Loucy (cell line): ENCODE results near the gene SLC44A2.

Experiments used
- H2AFZ ChIP-seq: fragments of 200-600 bp; sonication (generic); 2 replicates; pipeline ENCODE4 v1.6.0; 2016; ENCODE audit warnings: antibody characterized with exemption, mild to moderate bottlenecking, low read length, moderate library complexity
- H3F3A ChIP-seq: fragments of 200-600 bp; 2 replicates; pipeline ENCODE4 v1.6.0; 2016; ENCODE audit warnings: antibody characterized with exemption, low read depth, mild to moderate bottlenecking
- H3K27me3 ChIP-seq: fragments of 200-600 bp; sonication (generic); 2 replicates; pipeline ENCODE4 v1.6.1; 2014; ENCODE audit warnings: low read length, mild to moderate bottlenecking; ENCODE audit not compliant: insufficient read depth, poor library complexity, severe bottlenecking
- H3K36me3 ChIP-seq: fragments of 200-600 bp; sonication (generic); 2 replicates; pipeline ENCODE4 v1.6.1; 2016; ENCODE audit warnings: low read length; ENCODE audit not compliant: insufficient read depth
- H3K4me1 ChIP-seq: fragments of 200-600 bp; sonication (generic); 2 replicates; pipeline ENCODE4 v1.5.1; 2014; ENCODE audit warnings: low read length, mild to moderate bottlenecking; ENCODE audit not compliant: insufficient read depth, poor library complexity, severe bottlenecking
- H3K4me2 ChIP-seq: fragments of 200-600 bp; sonication (generic); 2 replicates; pipeline ENCODE4 v1.6.0; 2014; ENCODE audit warnings: antibody characterized with exemption, low read length, low read depth, mild to moderate bottlenecking; ENCODE audit not compliant: poor library complexity, severe bottlenecking
- H3K4me3 ChIP-seq: fragments of 200-600 bp; sonication (generic); 2 replicates; pipeline ENCODE4 v1.5.1; 2014; ENCODE audit warnings: low read length, mild to moderate bottlenecking, mixed read lengths; ENCODE audit not compliant: poor library complexity, severe bottlenecking
- H3K79me2 ChIP-seq: fragments of 200-600 bp; sonication (generic); 2 replicates; pipeline ENCODE4 v1.6.1; 2014; ENCODE audit warnings: low read length; ENCODE audit not compliant: insufficient read depth
- H3K9ac ChIP-seq: fragments of 200-600 bp; sonication (generic); 2 replicates; pipeline ENCODE4 v1.6.0; 2014; ENCODE audit warnings: mild to moderate bottlenecking, low read depth, low read length, moderate library complexity; ENCODE audit not compliant: poor library complexity, severe bottlenecking
- H3K9me2 ChIP-seq: fragments of 200-600 bp; sonication (generic); replicated peaks from 2 replicates; pipeline ENCODE4 v1.6.1; 2016; ENCODE audit warnings: low read depth, low read length, mixed read lengths
- H3K9me3 ChIP-seq: fragments of 200-600 bp; sonication (generic); 2 replicates; pipeline ENCODE4 v1.6.1; 2014; ENCODE audit warnings: mild to moderate bottlenecking, antibody characterized with exemption, low read length, low read depth; ENCODE audit not compliant: insufficient read depth
- H4K20me1 ChIP-seq: fragments of 200-600 bp; sonication (generic); 2 replicates; pipeline ENCODE4 v1.6.0; 2014; ENCODE audit warnings: antibody characterized with exemption, low read length, mild to moderate bottlenecking; ENCODE audit not compliant: insufficient read depth, poor library complexity, severe bottlenecking
- EZH2phosphoT487 ChIP-seq: fragments of 200-600 bp; IDR thresholded peaks from 2 replicates; pipeline ENCODE4 v1.6.1; 2018; ENCODE audit warnings: antibody characterized with exemption, mild to moderate bottlenecking, moderate library complexity, borderline replicate concordance
- TF ChIP-seq, protein P1 (sequence below): fragments of 200-600 bp; sonication (generic); conservative IDR thresholded peaks from 2 replicates; pipeline ENCODE4 v1.5.1; 2014; ENCODE audit warnings: mild to moderate bottlenecking, antibody characterized with exemption, low read length

Gene SLC44A2

DNA sequence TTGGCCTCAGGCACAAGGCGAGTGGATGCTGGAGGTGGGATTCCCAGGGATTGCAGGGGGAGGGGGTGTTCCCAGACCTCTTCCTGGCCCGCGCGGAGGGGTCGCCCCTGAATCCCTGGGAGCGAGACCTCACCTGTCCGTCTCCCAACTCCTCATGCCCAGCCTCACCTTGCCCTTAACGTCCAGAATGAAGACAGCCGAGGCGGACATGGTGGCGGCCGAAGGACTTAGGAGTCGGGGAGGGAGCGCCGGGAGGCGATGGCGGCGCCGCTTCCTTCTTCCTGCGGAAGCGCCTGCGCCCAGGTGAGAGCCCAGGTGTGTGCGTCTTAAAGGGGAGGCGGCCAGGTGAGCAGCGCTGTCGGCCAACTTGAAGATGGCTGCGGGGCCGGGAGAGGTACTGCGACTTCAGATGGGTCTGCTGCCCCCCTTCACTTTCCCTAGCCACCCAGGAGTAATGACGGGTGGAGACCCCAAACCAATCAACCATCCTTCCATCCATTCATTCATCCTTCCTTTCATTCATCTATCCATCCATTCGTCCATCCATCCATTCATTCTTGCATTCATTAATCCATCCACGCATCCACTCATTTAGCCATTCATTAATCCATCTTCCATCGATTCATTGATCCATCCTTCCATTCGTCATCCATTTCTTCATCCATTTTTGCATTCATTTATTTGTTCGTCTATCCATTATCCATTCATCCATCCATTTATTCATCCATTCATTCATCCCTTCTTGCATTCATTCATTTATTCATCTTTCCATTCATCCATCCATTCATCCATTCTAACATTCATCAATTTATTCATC is 38.1 kb upstream of the SLC44A2 start, which contains the start of gene AP1M2:
Gene AP1M2 (minus strand): TSS at position 291 of the 817 bp plus-strand sequence. CDS start 81 bp downstream, at position 210.
- Histone ChIP-seq H3F3A (no peaks in the 10 kb centered on the region), H3K9me3 (no peaks in the 10 kb centered on the region), H3K9me2 (no peaks in the 10 kb centered on the region), H3K36me3 (no peaks in the 10 kb centered on the region), H3K9ac (no peak within 1 kb of the TSS), H3K4me1 (peaks cover 19% of the 10 kb centered on the region), H3K27me3 (no peaks in the 10 kb centered on the region), H3K79me2 (no peaks in the 10 kb centered on the region), H3K4me2 (no peak within 1 kb of the TSS), H3K4me3 (no peak within 1 kb of the TSS), H4K20me1 (no peaks in the 10 kb centered on the region), H2AFZ (no peak within 1 kb of the TSS)
- TF ChIP-seq EZH2phosphoT487: no peak

DNA sequence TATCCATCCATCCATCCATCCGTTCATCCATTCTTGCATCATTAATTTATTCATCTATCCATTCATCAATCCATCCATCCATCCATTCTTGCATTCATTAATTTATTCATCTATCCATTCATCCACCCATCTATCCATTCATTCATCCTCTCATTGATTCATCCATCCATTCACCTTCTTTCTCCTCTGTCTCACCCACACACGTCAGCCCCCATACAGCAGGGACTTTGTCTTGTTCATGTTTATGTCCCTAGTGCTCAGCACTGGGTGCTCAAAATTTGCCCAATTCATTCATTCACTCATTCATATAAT is 37.6 kb upstream of the SLC44A2 start:
- no peaks in the 10 kb centered on the region for H3K9me2 ChIP-seq
- H4K20me1 ChIP-seq: no peaks in the 10 kb centered on the region
- no peaks in the 10 kb centered on the region for H3K36me3 ChIP-seq
- H3K9ac ChIP-seq: no peak overlapping the region
- no peaks in the 10 kb centered on the region for H3K9me3 ChIP-seq
- H2AFZ ChIP-seq: no peak overlapping the region
- no peaks in the 10 kb centered on the region for H3K79me2 ChIP-seq
- no peak overlapping the region for H3K4me2 ChIP-seq
- TF ChIP-seq, protein P1, sequence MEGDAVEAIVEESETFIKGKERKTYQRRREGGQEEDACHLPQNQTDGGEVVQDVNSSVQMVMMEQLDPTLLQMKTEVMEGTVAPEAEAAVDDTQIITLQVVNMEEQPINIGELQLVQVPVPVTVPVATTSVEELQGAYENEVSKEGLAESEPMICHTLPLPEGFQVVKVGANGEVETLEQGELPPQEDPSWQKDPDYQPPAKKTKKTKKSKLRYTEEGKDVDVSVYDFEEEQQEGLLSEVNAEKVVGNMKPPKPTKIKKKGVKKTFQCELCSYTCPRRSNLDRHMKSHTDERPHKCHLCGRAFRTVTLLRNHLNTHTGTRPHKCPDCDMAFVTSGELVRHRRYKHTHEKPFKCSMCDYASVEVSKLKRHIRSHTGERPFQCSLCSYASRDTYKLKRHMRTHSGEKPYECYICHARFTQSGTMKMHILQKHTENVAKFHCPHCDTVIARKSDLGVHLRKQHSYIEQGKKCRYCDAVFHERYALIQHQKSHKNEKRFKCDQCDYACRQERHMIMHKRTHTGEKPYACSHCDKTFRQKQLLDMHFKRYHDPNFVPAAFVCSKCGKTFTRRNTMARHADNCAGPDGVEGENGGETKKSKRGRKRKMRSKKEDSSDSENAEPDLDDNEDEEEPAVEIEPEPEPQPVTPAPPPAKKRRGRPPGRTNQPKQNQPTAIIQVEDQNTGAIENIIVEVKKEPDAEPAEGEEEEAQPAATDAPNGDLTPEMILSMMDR: no peak
- no peak for TF ChIP-seq EZH2phosphoT487
- H3K27me3 ChIP-seq: no peaks in the 10 kb centered on the region
- no peaks in the 10 kb centered on the region for H3F3A ChIP-seq
- H3K4me1 ChIP-seq: peaks cover 19% of the 10 kb centered on the region
- no peak overlapping the region for H3K4me3 ChIP-seq

DNA sequence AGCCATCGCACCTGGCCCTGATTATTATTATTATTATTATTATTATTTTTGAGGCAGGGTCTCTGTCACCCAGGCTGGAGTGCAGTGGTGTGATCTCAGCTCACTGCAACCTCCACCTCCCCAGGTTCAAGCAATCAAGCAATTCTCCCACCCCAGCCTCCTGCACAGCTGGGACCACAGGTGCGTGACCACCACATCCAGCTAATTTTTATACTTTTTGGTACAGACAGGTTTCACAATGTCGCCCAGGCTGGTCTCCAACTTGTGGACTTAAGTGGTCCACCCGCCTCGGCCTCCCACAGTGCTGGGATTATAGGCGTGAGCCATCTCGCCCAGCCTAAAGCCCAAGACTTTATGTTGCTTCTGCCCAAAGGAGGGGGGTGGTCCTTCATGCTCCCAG is 32.2 kb upstream of the SLC44A2 start:
- Histone ChIP-seq H3K36me3 (no peaks in the 10 kb centered on the region), H3K9me3 (no peaks in the 10 kb centered on the region), H2AFZ (no peak overlapping the region), H3K27me3 (no peaks in the 10 kb centered on the region), H3K79me2 (no peaks in the 10 kb centered on the region), H3K9me2 (no peaks in the 10 kb centered on the region), H3K4me2 (no peak overlapping the region), H3K4me1 (peaks cover 26% of the 10 kb centered on the region), H3K4me3 (no peak overlapping the region), H4K20me1 (no peaks in the 10 kb centered on the region), H3F3A (no peaks in the 10 kb centered on the region; the same call in 1 of the 2 replicates), H3K9ac (no peak overlapping the region)
- TF ChIP-seq, protein P1: no peak
- TF ChIP-seq EZH2phosphoT487: no peak
